Chondrocyte (in vitro differentiated cells): ENCODE measurements around the gene SLC25A21. TPM values are rescaled to one million over a fixed set of nuclear protein-coding genes. Genes with fewer than 3 reads are reported as not detected.

ENCODE experiments used
- DNase-seq: peaks from one replicate; pipeline ENCODE4 v3.0.0; 2021; ENCODE audit warnings: mixed read lengths, low spot score
- H3K27ac Mint-ChIP-seq: one replicate; pipeline ENCODE4 v1.8.0; 2021; ENCODE audit warnings: mild to moderate bottlenecking, moderate library complexity, mixed read lengths; ENCODE audit not compliant: unreplicated experiment
- H3K27me3 Mint-ChIP-seq: 2 replicates; pipeline ENCODE4 v1.8.0; 2021; ENCODE audit warnings: low read depth, mixed read lengths
- H3K36me3 Mint-ChIP-seq: 2 replicates; pipeline ENCODE4 v1.8.0; 2021; ENCODE audit warnings: low read depth, mixed read lengths
- H3K4me1 Mint-ChIP-seq: 2 replicates; pipeline ENCODE4 v1.8.0; 2021; ENCODE audit warnings: low read depth, mild to moderate bottlenecking, mixed read lengths
- H3K4me3 Mint-ChIP-seq: one replicate; pipeline ENCODE4 v1.8.0; 2021; ENCODE audit warnings: mild to moderate bottlenecking, moderate library complexity, mixed read lengths; ENCODE audit not compliant: unreplicated experiment
- H3K9me3 Mint-ChIP-seq: 2 replicates; pipeline ENCODE4 v1.8.0; 2021; ENCODE audit warnings: low read depth, mixed read lengths
- total RNA-seq: library from RNA; stranded (reverse); gene quantifications from 3 replicates; pipeline ENCODE4 v1.2.1, GENCODE V29; 2021
- TF ChIP-seq, protein P1 (sequence below): fragments of 200-600 bp; sonication (generic); IDR thresholded peaks from 2 replicates; pipeline ENCODE4 v1.5.0; 2021; ENCODE audit warnings: antibody characterized with exemption, mild to moderate bottlenecking, moderate library complexity

The SLC25A21 gene
- total RNA-seq, 1 donor from 2014 or later, result 0.22 TPM

GRCh38 chr14:36721877-36722276 is 450.5 kb downstream of the SLC25A21 start:
- H3K9me3 Mint-ChIP-seq, result no peaks in the 10 kb centered on the region
- no peak overlapping the region for H3K4me3 Mint-ChIP-seq
- peaks cover 4% of the 10 kb centered on the region for H3K4me1 Mint-ChIP-seq
- TF ChIP-seq, protein P1, sequence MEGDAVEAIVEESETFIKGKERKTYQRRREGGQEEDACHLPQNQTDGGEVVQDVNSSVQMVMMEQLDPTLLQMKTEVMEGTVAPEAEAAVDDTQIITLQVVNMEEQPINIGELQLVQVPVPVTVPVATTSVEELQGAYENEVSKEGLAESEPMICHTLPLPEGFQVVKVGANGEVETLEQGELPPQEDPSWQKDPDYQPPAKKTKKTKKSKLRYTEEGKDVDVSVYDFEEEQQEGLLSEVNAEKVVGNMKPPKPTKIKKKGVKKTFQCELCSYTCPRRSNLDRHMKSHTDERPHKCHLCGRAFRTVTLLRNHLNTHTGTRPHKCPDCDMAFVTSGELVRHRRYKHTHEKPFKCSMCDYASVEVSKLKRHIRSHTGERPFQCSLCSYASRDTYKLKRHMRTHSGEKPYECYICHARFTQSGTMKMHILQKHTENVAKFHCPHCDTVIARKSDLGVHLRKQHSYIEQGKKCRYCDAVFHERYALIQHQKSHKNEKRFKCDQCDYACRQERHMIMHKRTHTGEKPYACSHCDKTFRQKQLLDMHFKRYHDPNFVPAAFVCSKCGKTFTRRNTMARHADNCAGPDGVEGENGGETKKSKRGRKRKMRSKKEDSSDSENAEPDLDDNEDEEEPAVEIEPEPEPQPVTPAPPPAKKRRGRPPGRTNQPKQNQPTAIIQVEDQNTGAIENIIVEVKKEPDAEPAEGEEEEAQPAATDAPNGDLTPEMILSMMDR, result no peak
- no peak for DNase-seq
- peaks cover 4% of the 10 kb centered on the region for H3K27me3 Mint-ChIP-seq
- no peaks in the 10 kb centered on the region for H3K36me3 Mint-ChIP-seq
- H3K27ac Mint-ChIP-seq, result no peak overlapping the region

DNA sequence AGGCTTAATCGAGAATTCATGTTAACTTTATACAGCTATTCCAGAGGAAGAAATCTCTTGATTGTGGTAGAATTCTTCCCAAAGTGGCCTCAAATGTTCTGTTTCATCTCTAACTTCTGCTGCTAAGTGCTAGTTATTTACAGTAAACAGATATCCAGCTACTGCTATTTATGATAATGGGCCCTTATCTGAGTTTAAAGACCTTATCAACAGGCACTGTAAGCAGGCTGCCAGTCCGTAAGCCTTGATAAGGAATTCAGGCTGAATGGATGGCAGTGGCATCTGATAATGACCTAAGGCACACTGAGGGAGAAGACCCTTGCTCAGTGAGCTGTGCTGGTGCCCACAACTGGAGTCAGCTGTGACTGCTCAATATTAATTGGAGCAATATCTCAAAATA is 451.7 kb downstream of the SLC25A21 start:
- H3K27ac Mint-ChIP-seq, result no peak overlapping the region
- H3K27me3 Mint-ChIP-seq, result peaks cover 4% of the 10 kb centered on the region
- H3K4me3 Mint-ChIP-seq, result no peak overlapping the region
- TF ChIP-seq, protein P1, result no peak
- H3K4me1 Mint-ChIP-seq, result peaks cover 4% of the 10 kb centered on the region
- H3K9me3 Mint-ChIP-seq, result no peaks in the 10 kb centered on the region
- no peak for DNase-seq
- H3K36me3 Mint-ChIP-seq, result no peaks in the 10 kb centered on the region

DNA sequence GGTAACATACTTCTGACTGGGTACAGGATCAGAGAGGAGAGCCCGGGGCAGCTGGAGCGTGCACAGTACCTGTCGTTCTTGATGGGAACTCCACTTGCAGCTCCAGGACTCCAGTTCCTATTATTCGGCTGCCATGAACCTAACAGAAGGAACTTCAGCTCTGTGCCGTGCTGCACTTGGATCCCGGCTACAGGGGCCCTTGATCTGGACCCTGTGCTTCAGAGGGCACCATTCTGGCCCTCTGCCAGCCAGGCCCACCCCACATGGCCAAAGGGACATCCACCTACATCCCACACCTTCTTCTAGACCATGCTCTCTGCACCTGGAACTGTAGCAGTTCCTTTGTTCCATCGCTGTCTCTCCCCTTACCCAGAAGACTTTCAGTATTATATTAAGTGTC is 452.6 kb downstream of the SLC25A21 start:
- Mint-ChIP-seq H3K4me1 (peaks cover 4% of the 10 kb centered on the region), H3K27ac (no peak overlapping the region), H3K27me3 (peaks cover 4% of the 10 kb centered on the region), H3K4me3 (no peak overlapping the region), H3K9me3 (no peaks in the 10 kb centered on the region), H3K36me3 (no peaks in the 10 kb centered on the region)
- TF ChIP-seq, protein P1, result no peak
- no peak for DNase-seq

- TF ChIP-seq, protein P1, result no peak
- no peaks in the 10 kb centered on the region for H3K9me3 Mint-ChIP-seq
- DNase-seq, result no peak
- no peak overlapping the region for H3K27ac Mint-ChIP-seq
- H3K27me3 Mint-ChIP-seq, result peaks cover 8% of the 10 kb centered on the region
- no peaks in the 10 kb centered on the region for H3K36me3 Mint-ChIP-seq
- H3K4me1 Mint-ChIP-seq, result peaks cover 4% of the 10 kb centered on the region
- H3K4me3 Mint-ChIP-seq, result no peak overlapping the region
Observed at GRCh38 chr14:36718216-36718615, 454.2 kb downstream of the SLC25A21 start.

GRCh38 chr14:36717363-36717762 is 455.0 kb downstream of the SLC25A21 start:
- DNase-seq, result no peak
- peaks cover 8% of the 10 kb centered on the region for H3K27me3 Mint-ChIP-seq
- no peaks in the 10 kb centered on the region for H3K9me3 Mint-ChIP-seq
- TF ChIP-seq, protein P1, result no peak
- no peaks in the 10 kb centered on the region for H3K36me3 Mint-ChIP-seq
- H3K4me1 Mint-ChIP-seq, result peaks cover 4% of the 10 kb centered on the region
- H3K4me3 Mint-ChIP-seq, result no peak overlapping the region
- H3K27ac Mint-ChIP-seq, result no peak overlapping the region
